ENCODE results near the gene LRP1B. TPM values are rescaled to one million over a fixed set of nuclear protein-coding genes. Genes with fewer than 3 reads are reported as not detected.
"Not testable (repeated sequence)": the region's sequence is repeated elsewhere in the genome, so short reads cannot be mapped to it uniquely, and the experiment has no call there.

The LRP1B gene
- total RNA-seq, 4 donors from 2014 or later: 37.1 to 82.7 (median 50.9) TPM

DNA sequence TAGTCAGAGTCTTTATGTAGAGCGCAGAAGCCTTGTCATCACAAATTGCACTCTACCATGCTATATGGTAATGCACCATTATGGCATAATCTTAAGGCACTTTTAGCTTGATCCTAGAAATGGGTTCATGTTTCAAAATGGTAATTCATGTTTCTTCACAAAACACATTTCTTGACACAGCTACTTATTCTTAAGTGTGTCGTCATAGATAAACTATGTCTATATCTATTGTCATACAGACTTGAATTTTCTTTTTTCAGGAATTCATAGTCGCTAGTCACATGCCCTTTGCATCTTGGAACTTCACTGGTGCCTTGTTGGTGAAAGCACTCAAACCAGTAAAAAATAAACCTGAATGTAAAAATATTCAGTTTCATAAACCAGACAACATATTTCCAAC is 1578.2 kb downstream of the LRP1B start:
- no peaks in the 10 kb centered on the region for H3K27me3 ChIP-seq
- no peak for TF ChIP-seq POLR2A (IDR thresholded peaks at IDR 0.05)
- TF ChIP-seq, protein P1, sequence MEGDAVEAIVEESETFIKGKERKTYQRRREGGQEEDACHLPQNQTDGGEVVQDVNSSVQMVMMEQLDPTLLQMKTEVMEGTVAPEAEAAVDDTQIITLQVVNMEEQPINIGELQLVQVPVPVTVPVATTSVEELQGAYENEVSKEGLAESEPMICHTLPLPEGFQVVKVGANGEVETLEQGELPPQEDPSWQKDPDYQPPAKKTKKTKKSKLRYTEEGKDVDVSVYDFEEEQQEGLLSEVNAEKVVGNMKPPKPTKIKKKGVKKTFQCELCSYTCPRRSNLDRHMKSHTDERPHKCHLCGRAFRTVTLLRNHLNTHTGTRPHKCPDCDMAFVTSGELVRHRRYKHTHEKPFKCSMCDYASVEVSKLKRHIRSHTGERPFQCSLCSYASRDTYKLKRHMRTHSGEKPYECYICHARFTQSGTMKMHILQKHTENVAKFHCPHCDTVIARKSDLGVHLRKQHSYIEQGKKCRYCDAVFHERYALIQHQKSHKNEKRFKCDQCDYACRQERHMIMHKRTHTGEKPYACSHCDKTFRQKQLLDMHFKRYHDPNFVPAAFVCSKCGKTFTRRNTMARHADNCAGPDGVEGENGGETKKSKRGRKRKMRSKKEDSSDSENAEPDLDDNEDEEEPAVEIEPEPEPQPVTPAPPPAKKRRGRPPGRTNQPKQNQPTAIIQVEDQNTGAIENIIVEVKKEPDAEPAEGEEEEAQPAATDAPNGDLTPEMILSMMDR (IDR thresholded peaks at IDR 0.05): no peak
- H3K36me3 ChIP-seq: no peaks in the 10 kb centered on the region
- no peaks in the 10 kb centered on the region for H3K9me3 ChIP-seq
- 95 to 97% methylated on average over 3 of the region's 3 CpGs for WGBS, 2 donors
- no peak overlapping the region for H3K27ac ChIP-seq
- intact Hi-C loops (cut with DNase I): no loop called here
- no peaks in the 10 kb centered on the region for H3K4me1 ChIP-seq
- no peak overlapping the region for H3K4me3 ChIP-seq (replicated peaks in 1 of 3)
- DNase-seq: no peak

DNA sequence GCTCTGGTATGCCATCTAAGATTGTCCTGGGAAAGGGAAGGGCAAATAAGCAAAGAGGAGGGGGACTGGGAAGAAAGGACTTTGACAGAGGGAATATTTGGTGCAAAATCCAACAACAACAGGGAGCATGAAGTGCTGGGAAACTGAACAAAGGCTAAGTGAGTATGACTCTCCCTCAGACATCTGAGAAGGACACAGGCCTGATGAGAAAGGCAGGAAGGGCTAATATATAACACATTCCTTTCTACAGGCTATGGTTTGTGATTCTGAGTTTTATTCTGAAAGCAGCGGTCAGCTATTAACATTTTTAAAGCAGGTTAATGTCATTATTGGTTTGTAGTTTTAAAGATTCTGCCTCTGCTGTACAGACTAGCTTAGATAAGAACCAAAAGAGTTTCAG is 1579.5 kb downstream of the LRP1B start:
- intact Hi-C loops (cut with DNase I): no loop called here
- DNase-seq: no peak
- Histone ChIP-seq H3K4me3 (replicated peaks in 1 of 3) (no peak overlapping the region), H3K9me3 (no peaks in the 10 kb centered on the region), H3K36me3 (no peaks in the 10 kb centered on the region), H3K27ac (no peak overlapping the region), H3K4me1 (no peaks in the 10 kb centered on the region), H3K27me3 (no peaks in the 10 kb centered on the region)
- TF ChIP-seq, protein P1 (IDR thresholded peaks at IDR 0.05): no peak
- TF ChIP-seq POLR2A (IDR thresholded peaks at IDR 0.05): no peak
- WGBS, 2 donors: 91 to 97% methylated on average over 1 of the region's 1 CpG

GRCh38 chr2:140550821-140551220 is 1580.0 kb downstream of the LRP1B start:
- DNase-seq: no peak
- H3K9me3 ChIP-seq: no peaks in the 10 kb centered on the region
- intact Hi-C loops (cut with DNase I): no loop called here
- no peak overlapping the region for H3K4me3 ChIP-seq (replicated peaks in 1 of 3)
- 94 to 95% methylated on average over 2 of the region's 2 CpGs for WGBS, 2 donors
- H3K27me3 ChIP-seq: no peaks in the 10 kb centered on the region
- H3K27ac ChIP-seq: no peak overlapping the region
- H3K36me3 ChIP-seq: no peaks in the 10 kb centered on the region
- TF ChIP-seq POLR2A (IDR thresholded peaks at IDR 0.05): no peak
- TF ChIP-seq, protein P1 (IDR thresholded peaks at IDR 0.05): no peak
- H3K4me1 ChIP-seq: no peaks in the 10 kb centered on the region

- H3K27ac ChIP-seq; DNase-seq; H3K4me1 ChIP-seq; H3K4me3 ChIP-seq (replicated peaks in 1 of 3); H3K9me3 ChIP-seq; intact Hi-C loops (cut with DNase I); H3K27me3 ChIP-seq; H3K36me3 ChIP-seq: not testable (repeated sequence)
- WGBS, 2 donors: 76 to 79% methylated on average over 2 of the region's 2 CpGs
These were observed 1586.0 kb downstream of the LRP1B start for GRCh38 chr2:140544769-140545168.

- no peaks in the 10 kb centered on the region for H3K36me3 ChIP-seq
- no peaks in the 10 kb centered on the region for H3K4me1 ChIP-seq
- no peaks in the 10 kb centered on the region for H3K9me3 ChIP-seq
- intact Hi-C loops (cut with DNase I): no loop called here
- H3K27ac ChIP-seq: no peak overlapping the region
- DNase-seq: no peak
- no peak for TF ChIP-seq POLR2A (IDR thresholded peaks at IDR 0.05)
- TF ChIP-seq, protein P1 (IDR thresholded peaks at IDR 0.05): no peak
- no peaks in the 10 kb centered on the region for H3K27me3 ChIP-seq
- WGBS, 2 donors: 73 to 83% methylated on average over 5 of the region's 5 CpGs
- no peak overlapping the region for H3K4me3 ChIP-seq (replicated peaks in 1 of 3)
These were observed 1588.2 kb downstream of the LRP1B start for GRCh38 chr2:140542627-140543026.

Data from thyroid gland (tissue), 4 donors.